ENCODE data around the gene IGF1.

DNA sequence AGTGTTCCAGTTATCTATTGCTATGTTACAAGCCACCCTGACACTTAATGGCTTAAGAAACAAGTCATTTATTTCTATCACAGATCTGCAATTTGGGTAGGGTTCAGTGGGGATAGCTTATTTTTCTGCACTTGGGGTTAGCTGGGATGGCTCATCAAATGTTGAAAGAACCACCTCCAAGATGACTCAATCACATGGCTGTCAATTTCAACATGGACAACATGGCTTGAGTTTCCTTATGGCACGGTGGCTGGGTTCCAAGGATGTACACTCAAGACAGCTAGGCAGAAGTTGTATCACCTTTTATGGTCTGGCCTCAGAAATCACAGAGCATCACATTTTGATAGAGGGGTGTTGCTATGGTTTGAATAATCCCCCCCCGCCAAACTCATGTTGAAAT, 24.5 kb upstream of the IGF1 start:
- TF ChIP-seq EZH2phosphoT487 (IDR thresholded peaks at IDR 0.05; ENCODE audit: borderline replicate concordance), result no peak
- TF ChIP-seq, protein P1, sequence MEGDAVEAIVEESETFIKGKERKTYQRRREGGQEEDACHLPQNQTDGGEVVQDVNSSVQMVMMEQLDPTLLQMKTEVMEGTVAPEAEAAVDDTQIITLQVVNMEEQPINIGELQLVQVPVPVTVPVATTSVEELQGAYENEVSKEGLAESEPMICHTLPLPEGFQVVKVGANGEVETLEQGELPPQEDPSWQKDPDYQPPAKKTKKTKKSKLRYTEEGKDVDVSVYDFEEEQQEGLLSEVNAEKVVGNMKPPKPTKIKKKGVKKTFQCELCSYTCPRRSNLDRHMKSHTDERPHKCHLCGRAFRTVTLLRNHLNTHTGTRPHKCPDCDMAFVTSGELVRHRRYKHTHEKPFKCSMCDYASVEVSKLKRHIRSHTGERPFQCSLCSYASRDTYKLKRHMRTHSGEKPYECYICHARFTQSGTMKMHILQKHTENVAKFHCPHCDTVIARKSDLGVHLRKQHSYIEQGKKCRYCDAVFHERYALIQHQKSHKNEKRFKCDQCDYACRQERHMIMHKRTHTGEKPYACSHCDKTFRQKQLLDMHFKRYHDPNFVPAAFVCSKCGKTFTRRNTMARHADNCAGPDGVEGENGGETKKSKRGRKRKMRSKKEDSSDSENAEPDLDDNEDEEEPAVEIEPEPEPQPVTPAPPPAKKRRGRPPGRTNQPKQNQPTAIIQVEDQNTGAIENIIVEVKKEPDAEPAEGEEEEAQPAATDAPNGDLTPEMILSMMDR (conservative IDR thresholded peaks at IDR 0.05; ENCODE audit: low read length), result no peak
